Kasumi-1 (cell line): ENCODE results near the gene PPP4R4.
A peak's percentile ranks its signal among the peaks of the same experiment; 100 is the strongest.
"Not testable (repeated sequence)": the region's sequence is repeated elsewhere in the genome, so short reads cannot be mapped to it uniquely, and the experiment has no call there.

ENCODE experiments used
- DNase-seq, 2 experiments: peaks; one replicate each; lab custom pipeline; 2025; lab: John Stamatoyannopoulos, UW

Gene PPP4R4

DNA sequence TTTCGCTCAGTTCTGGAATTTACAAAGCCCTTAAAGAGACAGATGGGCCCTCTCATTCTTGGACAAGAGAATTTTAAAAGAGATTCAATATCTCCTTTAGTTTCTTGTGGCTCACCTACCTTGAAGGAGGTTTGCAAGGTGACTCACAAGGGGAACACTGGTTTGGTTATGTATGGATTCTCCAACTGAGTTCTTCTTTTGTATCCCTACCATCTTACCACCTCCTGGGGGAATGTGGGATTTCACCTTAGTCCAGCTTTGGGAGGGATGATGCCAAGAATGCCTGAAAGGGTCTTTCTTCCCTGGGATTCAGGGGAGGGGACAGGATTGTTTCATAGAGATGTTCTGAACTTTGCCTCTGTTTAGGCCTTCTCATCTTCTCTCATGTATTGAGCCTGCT is 3.7 kb downstream of the PPP4R4 start:
- no peak for DNase-seq

GRCh38 chr14:94179244-94179643 is 5.1 kb downstream of the PPP4R4 start:
- no peak for DNase-seq

GRCh38 chr14:94180655-94181271 is 6.6 kb downstream of the PPP4R4 start:
- peak; percentile 84 to 88 for DNase-seq

DNA sequence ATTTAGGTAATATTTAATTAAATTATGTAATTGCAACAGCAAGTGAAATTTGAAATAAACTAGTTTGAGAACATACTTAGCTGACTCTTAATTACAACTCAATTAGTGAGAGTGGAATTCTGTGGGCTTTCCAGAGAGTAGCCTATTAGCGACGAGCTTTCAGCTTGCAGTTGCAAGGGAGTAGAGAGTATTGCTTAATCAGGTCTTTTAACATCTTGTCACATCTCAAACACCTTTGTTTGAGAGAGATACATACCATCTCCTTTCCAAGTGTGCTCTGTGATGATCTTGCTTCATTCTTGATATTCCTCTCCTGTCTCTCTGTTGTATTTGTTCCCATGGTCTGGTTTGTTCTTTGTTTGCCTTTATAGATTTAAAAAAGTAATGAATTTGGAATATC is 7.7 kb downstream of the PPP4R4 start:
- DNase-seq = no peak

DNA sequence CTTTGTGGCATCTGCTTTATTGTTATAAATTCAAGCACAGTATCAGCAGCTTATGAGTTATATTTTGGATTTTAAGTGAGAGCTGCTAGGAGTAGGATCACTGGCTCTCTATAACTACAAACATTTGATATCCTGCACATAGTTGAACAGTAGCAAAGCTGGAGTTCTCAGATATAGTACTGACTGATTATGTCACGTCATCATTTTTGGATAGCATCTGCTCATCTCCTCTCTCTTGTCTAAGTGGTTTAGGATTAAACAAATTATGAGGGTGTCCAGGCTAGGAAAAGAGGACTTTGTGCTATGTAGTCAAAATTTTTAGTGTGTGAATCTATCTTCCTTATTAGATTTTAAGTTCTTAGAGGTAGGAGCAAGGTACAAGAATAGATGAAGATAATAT is 18.4 kb downstream of the PPP4R4 start:
- DNase-seq = no peak

- DNase-seq = no peak
Measured at GRCh38 chr14:94193776-94194175, 19.7 kb downstream of the PPP4R4 start.

- DNase-seq = no peak
Measured at GRCh38 chr14:94196057-94196456, 21.9 kb downstream of the PPP4R4 start.

- no peak for DNase-seq
Measured at GRCh38 chr14:94203473-94204210, 29.5 kb downstream of the PPP4R4 start.

- DNase-seq = peak; percentile 37 to 44
Measured at GRCh38 chr14:94213021-94213420, 38.9 kb downstream of the PPP4R4 start.

GRCh38 chr14:94213741-94214140 is 39.6 kb downstream of the PPP4R4 start:
- DNase-seq = peak; percentile 36 to 47

GRCh38 chr14:94217116-94217515 is 43.0 kb downstream of the PPP4R4 start:
- DNase-seq = no peak

DNA sequence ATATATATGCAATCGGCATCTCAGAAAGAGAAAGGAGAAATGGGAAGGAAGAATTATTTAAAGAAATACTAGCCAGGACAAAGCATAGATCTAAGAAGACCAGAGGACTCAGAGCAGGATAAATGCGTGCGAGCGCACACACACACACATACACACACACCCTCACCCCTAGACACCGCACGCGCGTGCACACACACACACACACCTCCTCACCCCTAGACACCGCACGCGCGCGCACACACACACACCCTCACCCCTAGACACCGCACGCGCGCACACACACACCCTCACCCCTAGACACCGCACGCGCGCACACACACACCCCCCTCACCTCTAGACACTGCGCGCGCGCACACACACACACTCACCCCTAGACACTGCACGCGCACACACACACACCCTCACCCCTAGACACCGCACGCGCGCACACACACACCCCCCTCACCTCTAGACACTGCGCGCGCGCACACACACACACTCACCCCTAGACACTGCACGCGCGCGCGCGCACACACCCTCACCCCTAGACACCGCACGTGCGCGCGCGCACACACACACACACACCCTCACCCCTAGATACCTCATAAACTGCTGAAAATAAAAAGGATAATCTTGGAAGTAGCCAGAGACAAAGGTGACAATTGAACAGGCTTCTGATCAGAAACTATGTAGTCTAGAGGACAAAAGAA is 44.2 kb downstream of the PPP4R4 start:
- not testable (repeated sequence) for DNase-seq

DNA sequence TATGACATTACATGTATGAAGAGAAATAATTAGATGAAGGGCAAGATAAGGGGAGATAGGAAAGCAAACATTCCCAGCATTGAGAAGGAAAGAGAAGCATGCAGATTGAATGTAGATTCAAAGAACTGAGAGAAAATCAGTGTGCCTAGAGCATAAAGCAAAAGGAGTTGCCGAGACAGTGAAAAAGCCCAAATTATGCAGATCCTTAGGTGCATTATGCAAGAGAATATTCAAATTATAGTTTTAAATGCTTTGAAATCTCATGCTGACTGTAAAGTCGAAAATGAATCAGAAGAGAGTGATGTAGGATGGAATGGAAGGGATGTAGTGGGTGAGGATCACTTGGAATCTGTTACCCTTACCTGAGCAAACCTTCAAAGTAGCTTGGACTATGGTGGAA is 49.9 kb downstream of the PPP4R4 start:
- no peak for DNase-seq

DNA sequence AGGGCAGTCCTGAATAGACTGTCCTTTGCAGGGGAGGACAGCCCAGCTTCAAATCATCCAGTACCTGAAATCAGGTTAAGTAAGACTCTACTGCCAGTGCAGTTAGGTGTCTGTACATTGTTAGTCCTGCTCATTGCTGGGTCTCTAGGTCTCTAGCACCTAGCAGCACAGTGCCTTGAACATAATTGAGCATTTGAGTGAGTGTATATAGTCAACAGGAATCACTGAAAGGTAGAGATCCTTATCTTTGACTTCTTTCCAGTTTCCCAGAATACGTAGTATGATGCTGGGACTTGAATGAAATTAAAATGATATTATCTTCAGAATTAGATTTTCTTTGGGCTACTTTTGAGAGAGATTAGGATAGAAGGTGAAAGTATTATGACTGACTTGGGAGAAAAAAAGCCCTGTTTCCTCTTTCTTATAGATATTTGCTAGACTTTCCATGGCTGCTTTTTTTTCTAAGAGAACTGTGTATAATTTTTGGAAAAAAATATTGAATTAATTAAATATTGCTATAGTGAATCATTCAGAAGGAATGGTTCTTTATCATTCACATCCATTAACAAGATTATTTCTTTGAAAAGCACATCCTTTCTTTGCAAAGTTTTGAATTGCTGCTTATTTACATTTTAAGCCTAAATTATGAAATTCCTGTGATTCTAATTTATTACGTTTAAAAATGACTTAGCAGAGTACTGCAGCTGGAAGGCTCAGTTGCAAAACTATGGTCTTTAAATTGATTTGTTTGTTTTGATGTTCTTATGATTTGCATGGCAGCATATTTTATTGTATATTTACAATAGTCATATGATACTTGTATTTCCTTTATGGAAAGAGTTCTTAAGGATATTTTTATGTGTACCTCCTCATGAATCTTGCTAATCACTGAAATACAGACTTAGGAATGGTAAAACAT is 51.6 kb downstream of the PPP4R4 start:
- no peak for DNase-seq

DNA sequence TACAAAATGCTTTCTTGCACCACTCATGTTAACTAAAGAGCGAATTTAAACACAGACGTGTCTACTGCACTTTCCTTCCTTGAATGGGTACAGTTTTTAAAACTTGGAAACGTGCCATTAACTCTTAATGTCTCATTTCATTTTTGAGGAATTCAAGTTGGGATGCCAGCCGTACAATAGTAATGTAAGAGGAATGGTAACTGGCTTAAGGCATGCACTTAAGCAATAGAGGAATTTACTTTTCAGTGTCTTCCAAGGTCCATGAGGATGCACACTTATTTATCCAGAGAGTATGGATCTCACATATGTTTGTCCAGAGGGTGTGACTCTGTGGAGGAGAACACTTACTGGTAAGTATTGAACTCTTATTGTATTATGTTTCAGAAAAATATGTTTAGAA is 52.9 kb downstream of the PPP4R4 start:
- DNase-seq = no peak

- no peak for DNase-seq
Measured at GRCh38 chr14:94237046-94237445, 62.9 kb downstream of the PPP4R4 start.

DNA sequence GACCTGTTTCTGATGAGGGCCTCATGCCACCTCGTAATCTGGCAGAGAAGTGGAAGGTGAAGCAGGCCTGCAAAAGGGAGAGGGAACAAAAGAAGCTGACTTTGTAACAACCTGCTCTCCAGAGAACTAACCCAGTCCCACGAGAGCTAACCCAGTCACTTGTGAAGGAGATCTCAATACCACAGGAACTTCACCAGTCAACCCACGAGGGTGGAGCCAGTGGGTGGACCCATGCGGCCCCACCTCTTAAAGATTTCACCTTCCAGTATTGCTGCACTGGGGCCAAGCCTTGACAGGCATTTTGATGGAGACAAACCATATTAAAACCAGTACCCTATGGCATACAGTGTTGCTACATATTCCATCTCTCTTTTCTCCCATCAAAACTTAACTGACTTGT is 63.9 kb downstream of the PPP4R4 start:
- no peak for DNase-seq

DNA sequence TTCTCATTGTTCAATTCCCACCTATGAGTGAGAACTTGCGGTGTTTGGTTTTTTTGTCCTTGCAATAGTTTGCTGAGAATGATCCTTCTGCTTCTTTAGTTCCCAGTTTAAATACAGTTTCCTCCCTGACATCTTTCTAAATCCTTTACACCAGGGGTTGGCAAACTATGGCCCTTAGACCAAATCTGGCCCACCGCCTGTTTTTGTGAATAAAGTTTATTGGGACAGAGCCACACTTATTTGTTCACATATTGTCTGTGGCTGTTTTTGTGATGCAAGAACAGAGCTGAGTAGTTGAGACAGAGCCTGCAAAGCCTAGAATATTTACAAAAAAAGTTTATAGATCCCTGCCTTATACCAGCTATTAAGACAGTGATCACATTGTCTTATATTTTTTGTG is 65.3 kb downstream of the PPP4R4 start:
- no peak for DNase-seq

DNA sequence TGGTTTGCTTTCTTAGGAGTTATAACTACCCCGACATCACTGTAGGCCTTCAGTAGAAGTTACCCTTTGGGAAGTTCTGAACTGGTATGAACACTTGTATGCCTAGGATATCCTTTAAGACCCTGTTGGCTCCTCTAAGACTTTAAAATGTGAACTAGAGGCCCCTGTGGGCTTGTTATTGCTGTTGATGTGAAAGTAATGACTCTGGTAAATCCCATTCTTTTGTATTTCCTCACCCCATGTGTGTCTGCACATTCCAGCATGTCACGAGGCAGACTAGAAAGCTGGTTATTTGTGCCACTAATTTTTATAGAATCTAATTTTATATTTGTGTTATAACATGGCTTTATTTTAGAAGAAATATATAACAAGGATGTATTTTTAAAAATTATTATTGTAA is 70.1 kb downstream of the PPP4R4 start:
- no peak for DNase-seq

DNA sequence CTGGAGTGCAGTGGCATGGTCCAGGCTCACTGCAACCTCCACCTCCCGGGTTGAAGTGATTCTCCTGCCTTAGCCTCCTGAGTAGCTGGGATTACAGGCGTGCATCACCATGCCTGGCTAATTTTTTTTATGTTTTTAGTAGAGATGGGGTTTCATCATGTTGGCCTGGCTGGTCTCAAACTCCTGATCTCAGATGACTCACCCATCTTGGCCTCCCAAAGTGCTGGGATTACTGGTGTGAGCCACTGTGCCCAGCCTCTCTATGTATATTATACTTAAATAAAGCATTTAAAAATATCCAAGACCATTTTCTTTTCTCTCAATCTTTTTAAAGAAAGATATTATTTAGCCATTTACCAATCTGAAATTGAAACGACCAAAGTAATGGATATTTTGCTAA is 90.1 kb downstream of the PPP4R4 start:
- DNase-seq = not testable (repeated sequence)

DNA sequence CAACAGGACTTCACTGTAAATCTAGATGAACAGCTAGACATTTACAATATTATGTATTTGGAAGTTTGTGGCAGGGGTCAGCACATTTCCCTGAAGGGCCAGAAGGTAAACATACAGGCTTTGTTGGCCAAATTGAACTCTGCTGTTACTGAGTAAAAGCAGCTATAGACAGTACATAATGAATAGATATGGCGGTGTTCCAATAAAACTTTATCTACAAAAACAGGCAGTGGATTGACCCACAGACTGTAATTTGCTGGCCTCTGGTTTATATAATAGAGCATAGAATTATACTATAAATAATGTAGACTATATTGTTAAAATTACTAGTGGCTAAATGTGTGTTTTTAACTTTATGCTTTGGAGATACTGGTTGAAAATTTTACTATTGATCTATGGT is 93.2 kb downstream of the PPP4R4 start:
- no peak for DNase-seq

DNA sequence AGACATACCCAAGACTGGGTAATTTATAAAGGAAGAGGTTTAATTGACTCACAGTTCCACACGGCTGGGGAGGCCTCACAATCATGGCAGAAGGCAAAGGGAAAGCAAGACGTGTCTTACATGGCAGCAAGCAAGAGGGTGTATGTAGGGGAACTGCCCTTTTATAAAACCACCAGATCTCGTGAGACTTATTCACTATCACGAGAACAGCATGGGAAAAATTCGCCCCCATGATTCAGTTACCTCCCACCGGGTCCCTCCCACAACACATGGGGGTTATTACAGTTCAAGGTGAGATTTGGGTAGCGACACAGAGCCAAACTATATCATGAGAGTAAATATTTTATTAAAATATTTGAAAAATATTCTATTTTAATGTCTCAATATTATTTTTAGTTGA is 94.5 kb downstream of the PPP4R4 start:
- DNase-seq = not testable (repeated sequence)
